Activated CD8-positive, alpha-beta memory T cell treated with anti-CD3 and anti-CD28 coated beads for 36 hours (primary cell): Measurements from ENCODE around the gene TTYH1. TPM values are rescaled to one million over a fixed set of nuclear protein-coding genes. Genes with fewer than 3 reads are reported as not detected.
"Not testable (repeated sequence)": the region's sequence is repeated elsewhere in the genome, so short reads cannot be mapped to it uniquely, and the experiment has no call there.

Experiments used
- CTCF ChIA-PET: fragments of 350-600 bp; sonication (Branson Sonifier 250); formaldehyde crosslinking; loops from one replicate; lab custom pipeline; 2021; ENCODE audit warnings: antibody characterized with exemption; lab: Charles Lee
- POLR2A ChIA-PET: fragments of 350-600 bp; sonication (Branson Sonifier 250); formaldehyde crosslinking; loops from one replicate; lab custom pipeline; 2021; ENCODE audit warnings: antibody characterized with exemption; lab: Charles Lee
- total RNA-seq, 2 experiments: library from RNA; stranded (reverse); gene quantifications; one replicate each; pipeline ENCODE4 v1.2.3, GENCODE V29; 2021

The TTYH1 gene
- total RNA-seq, 2 experiments from 2014 or later: 0.21 TPM; not detected in 1

- ChIA-PET POLR2A (interaction anchor here (1.9 to 4.2 kb wide), 2 partner anchors 9 to 14 kb away, joined by 6 to 17 read pairs; partner anchors contain the start of gene LENG8), CTCF (interaction anchor here (0.5 to 1.1 kb wide), 3 partner anchors 13 to 1191 kb away, joined by 3 read pairs; no protein-coding TSS in a partner anchor)
These were observed 47.6 kb downstream of the TTYH1 start for GRCh38 chr19:54462655-54463530.

DNA sequence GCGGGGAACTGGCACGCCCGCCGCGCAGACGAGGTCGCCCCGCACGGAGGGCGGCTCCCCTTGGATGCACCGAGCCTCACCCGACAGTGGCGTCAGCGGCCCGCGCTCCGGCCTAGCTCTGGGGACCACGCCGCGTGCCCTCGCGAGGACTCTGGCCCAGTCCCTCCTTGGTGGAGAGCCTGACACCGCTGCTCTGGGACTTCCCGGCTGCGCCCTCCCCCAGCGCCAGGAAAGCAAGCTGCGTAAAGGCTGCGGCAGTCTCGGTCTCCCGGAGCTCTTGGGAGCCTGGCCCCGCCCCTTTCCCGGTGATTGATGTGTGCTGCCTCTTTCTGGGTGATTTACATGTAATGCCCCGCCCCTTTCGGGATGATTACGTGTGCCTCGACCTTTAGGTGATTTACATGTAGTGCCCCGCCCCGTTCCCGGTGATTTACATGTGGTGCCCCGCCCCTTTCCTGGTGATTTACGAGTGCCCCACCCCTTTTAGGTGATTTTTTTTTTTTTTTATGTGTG, 48.3 kb downstream of the TTYH1 start, which contains the start of gene LENG9:
Gene LENG9 (minus strand): TSS at position 248 of the 513 bp plus-strand sequence. CDS start 252 bp downstream, outside the sequence.
- CTCF ChIA-PET: interaction anchor here (0.5 to 1.1 kb wide), 3 partner anchors 12 to 1191 kb away, joined by 3 read pairs; no protein-coding TSS in a partner anchor
- POLR2A ChIA-PET: interaction anchor here (0.6 to 0.7 kb wide), 2 partner anchors 9 to 15 kb away, joined by 3 to 6 read pairs; partner anchors contain the start of gene LENG8

DNA sequence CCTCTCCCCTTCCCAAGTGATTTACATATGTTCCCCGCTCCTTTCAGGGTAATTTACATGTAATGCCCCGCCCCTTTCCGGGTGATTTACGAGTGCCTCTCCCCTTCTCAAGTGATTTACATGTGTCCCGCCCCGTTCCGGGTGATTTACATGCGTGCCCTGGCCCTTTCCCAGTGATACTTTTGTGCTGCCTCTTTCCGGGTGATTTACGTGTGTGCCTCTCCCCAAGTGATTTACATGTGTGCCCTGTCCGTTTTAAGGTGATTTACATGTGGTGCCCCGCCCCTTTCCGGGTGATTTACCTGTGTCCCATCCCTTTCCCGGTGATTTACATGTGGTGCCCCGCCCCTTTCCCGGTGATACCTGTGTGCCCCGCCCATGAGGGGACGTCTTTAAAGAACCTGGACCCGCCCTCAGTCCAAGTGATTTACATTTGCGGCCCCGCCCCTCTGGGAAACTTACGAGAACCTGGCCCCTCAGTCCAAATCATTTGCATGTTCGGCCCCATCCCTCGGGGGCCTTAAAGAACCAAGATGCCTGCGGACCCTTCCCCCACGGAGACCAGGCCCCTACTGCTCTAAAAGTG, 48.9 kb downstream of the TTYH1 start:
- CTCF ChIA-PET: interaction anchor here (0.8 to 1.1 kb wide), 2 partner anchors 11 to 1190 kb away, joined by 3 read pairs; no protein-coding TSS in a partner anchor
- POLR2A ChIA-PET: interaction anchor here (0.5 to 0.7 kb wide), 3 partner anchors 9 to 70 kb away, joined by 3 to 6 read pairs (median 3); partner anchors contain the start of gene LENG8

DNA sequence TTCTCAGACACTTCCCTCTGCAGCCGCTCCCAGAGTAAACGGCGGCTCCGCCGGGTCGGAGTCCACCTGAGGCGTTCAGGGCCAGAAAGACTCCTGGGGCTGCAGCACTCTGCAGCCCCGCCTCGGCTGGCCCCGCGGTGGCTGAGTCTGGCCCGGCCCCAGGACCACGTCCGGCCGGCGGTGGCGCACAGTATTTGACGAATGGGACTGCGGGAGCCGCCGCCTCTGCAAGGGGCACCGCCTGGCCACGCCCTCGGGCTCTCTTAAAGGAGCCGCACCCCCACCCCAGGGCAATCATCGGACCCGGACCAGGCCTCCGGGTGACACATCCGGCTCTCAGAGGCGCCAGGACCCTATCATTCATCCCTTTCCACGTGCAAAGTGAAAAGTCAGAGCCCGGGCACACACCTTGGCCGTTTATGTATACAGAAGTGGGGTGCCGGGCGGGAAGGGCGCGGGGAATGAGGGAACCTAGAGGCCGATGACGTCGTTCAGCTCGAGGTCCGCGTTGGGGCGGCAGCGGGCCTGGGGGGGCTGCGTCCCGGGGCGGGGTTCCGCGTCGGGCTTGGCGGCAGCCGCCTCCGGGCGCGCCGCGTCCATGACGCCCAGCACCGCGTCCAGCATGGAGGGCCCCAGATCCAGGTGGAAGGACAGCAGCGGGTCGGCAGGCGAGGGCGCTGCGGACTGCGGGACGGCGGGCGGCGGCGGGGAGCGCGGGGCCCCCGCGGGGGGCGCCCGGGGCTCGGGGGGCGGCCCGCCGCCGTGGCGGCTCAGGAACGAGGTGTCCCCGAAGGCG, 49.6 kb downstream of the TTYH1 start:
- POLR2A ChIA-PET: interaction anchor here (0.5 kb wide), 1 partner anchor 70 kb away, joined by 3 read pairs; no protein-coding TSS in a partner anchor
- CTCF ChIA-PET: interaction anchor here (1.2 kb wide), 1 partner anchor 13 kb away, joined by 4 read pairs; no protein-coding TSS in a partner anchor

DNA sequence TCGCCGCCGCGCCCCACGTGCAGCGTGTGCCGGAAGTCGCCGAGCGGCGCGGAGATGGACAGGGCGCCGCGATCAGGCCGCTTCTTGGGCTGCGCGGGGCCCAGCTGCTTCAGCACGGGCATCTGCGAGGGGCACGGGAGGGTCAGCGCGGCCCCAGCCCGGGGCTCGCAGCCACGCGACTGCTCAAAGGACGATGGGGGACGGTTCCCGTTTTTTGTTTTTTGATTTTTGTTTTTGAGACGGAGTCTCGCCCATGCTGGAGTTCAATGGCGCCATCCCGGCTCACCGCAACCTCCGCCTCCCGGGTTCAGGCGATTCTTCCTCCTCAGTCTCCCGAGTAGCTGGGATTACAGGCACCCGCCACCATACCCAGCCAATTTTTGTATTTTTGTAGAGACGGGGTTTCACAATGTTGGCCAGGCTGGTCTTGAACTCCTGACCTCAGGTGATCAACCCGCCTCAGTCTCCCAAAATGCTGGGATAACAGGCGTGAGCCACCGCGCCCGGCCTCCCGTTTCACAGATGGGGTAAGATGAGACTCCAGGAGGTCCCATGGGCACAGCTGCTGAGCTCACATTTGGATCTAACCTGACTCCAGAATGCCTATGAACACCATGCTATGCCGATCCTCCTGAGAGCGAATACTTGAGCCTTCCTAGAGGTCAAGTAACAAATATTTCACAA, 50.3 kb downstream of the TTYH1 start:
- CTCF ChIA-PET: interaction anchor here (0.9 to 1.2 kb wide), 2 partner anchors 12 to 14 kb away, joined by 4 read pairs; no protein-coding TSS in a partner anchor
- POLR2A ChIA-PET: no interaction called here

- POLR2A ChIA-PET: not testable (repeated sequence)
- CTCF ChIA-PET: interaction anchor here (0.9 to 1.2 kb wide), 2 partner anchors 12 to 13 kb away, joined by 4 read pairs; no protein-coding TSS in a partner anchor
These were observed 50.8 kb downstream of the TTYH1 start for GRCh38 chr19:54466110-54466480.

- ChIA-PET POLR2A (no interaction called here), CTCF (interaction anchor here (1.0 to 1.3 kb wide), 2 partner anchors 8 to 11 kb away, joined by 3 to 5 read pairs; no protein-coding TSS in a partner anchor)
These were observed 54.3 kb downstream of the TTYH1 start for GRCh38 chr19:54469496-54469934.

DNA sequence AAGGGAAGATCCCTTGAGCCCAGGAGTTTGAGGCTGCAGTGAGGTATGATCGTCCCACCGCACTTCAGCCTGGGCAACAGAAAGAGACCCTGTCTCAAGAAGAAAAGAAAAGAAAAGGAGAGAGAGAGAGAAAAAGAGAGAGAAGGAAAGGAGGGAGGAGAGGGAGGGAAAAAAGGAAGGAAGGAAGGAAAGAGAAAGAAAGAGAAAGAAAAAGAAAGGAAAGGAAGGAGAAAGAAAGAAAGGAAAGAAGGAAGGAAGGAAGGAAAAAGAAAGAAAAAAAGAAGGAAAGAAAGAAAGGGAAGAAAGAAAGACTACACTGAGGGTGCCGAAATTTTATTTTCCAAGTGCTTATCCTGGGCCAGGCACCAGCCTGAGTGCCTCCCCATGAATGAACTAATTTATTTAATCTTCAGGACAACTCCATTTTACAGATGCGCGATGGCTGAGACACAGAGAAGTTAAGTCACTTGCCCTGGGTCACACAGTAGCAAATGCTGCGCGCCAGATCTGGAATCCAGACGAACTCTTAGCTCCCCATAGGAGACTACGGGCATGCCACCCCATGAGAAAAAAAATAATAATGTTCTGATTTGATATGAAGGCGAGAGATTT, 55.1 kb downstream of the TTYH1 start:
- ChIA-PET CTCF (interaction anchor here (0.6 to 1.0 kb wide), 2 partner anchors 7 to 300 kb away, joined by 3 to 5 read pairs; no protein-coding TSS in a partner anchor), POLR2A (no interaction called here)

- POLR2A ChIA-PET: no interaction called here
- CTCF ChIA-PET: no interaction called here
These were observed 55.9 kb downstream of the TTYH1 start for GRCh38 chr19:54470991-54471782.

DNA sequence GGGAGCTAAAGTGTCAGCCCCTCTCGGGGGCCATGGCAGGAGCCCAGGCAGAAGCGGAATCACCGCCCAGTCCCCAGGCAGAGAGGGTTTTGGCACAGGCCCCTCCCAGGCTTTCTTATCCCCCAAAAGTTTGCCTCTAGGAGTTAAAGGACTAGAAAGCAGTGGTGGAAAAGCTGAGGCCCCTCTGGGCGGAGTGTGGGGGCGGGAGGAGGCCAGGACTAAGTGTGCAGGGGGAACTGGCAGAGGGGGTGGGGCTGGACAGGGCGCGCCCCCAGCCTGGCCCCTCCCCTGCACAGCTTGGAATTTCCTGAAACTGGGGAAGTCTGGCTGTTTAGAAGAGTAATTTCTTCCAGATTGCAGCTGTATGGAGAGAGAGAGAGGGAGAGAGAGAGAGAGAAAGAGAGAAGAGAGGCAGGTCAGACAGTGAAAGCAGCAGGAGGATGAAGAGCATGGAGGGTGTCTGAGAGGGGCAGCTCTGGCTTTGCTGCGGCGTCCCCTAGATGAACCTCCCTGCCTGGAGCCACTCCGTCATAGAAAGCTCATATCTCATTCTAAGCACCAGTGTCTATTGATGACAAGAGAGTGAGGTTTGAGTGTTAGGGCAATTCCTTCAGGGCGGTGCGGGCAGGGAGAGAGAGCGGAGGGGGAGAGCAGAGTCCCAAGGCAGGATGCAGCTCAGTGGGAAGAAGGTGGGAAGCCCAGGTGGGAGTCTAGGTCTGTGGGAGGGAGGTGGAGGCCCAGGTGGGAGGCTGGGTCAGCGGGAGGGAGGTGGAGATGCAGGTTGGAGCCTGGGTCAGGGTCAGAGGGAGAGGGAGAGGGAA, 58.0 kb downstream of the TTYH1 start, which contains the start of gene CDC42EP5:
Gene CDC42EP5 (minus strand): TSS at position 226 of the 821 bp plus-strand sequence. CDS start 7,749 bp downstream, outside the sequence.
- ChIA-PET POLR2A (no interaction called here), CTCF (interaction anchor here (1.1 kb wide), 1 partner anchor 8 kb away, joined by 5 read pairs; no protein-coding TSS in a partner anchor)

DNA sequence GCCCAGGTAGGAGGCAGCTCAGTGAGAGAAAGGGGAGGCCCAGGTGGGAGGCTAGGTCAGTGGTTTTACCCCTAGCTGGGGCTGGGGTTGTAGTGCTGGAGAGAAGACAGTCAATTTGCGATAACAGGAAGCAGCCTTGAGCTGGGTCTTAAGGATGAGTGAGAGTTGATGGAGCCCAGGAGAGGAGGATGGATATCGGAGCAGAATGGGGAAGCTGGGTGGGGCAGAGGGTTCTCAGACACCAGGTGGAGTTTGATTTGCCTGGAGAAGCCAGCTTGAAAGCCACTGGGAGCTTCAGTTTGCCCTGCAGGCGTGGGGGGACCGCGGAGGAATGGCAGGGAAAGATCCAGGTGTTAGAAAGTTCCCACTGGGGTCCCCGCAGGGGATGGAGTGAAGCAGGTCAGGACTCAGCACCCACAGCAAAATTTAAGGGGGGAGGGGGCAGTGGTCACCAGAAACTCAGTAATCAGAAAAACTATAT, 58.7 kb downstream of the TTYH1 start:
- ChIA-PET POLR2A (no interaction called here), CTCF (no interaction called here)

DNA sequence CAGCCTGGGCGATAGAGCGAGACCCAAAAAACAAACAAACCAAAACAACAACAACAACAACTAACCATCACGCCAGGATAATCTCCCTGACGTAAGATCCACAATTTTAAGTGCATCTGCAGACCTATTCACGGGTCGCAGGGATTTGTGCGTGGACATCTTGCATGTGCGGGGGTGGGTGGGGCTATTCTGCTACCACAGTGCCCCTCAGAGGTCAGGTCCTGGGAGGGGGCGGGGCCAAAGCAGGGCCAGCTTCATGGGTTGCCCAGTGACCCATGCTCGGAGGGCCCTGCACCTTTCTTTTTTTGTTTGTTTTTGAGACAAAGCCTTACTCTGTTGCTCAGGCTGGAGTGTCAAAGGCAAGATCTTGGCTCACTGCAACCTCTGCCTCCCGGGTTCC, 60.4 kb downstream of the TTYH1 start:
- ChIA-PET CTCF (interaction anchor here (0.5 kb wide), 1 partner anchor 12 kb away, joined by 3 read pairs; the partner anchor contains the start of gene LENG9), POLR2A (no interaction called here)

- CTCF ChIA-PET: interaction anchor here (0.7 to 1.5 kb wide), 3 partner anchors 8 to 197 kb away, joined by 3 to 5 read pairs (median 4); no protein-coding TSS in a partner anchor
- POLR2A ChIA-PET: no interaction called here
These were observed 62.4 kb downstream of the TTYH1 start for GRCh38 chr19:54477650-54478049.

DNA sequence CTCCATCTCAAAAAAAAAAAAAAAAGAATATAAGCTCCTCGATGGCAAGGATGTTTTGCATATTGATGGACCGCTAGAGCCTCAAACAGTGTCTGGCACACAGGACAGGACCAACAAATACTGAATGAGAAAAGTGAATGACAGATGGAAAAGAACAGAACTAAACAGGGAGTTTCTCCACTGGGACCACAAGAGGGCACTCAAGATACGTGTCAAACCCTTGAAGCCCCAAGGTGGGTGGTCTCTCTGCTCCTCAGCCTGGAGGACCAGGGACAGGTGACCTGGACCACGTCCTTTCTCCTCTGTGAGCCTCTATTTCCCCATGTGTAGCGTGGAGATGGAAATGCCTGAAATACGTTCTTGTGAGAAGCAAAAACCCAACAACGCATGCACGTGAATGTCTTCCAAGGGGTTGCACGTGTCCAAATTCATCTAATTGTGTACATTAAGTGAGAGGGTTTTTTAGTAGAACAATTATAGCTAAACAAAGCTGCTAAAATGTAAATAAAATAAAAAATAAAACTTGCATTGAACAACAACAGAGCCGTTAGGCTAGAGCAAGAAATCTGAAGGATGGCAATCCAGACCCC, 63.5 kb downstream of the TTYH1 start:
- POLR2A ChIA-PET: no interaction called here
- CTCF ChIA-PET: interaction anchor here (0.6 to 3.3 kb wide), 7 partner anchors 13 to 862 kb away, joined by 3 to 16 read pairs (median 5); no protein-coding TSS in a partner anchor

GRCh38 chr19:54480051-54480450, 64.8 kb downstream of the TTYH1 start:
- ChIA-PET CTCF (interaction anchor here (0.8 to 3.3 kb wide), 4 partner anchors 14 to 195 kb away, joined by 4 to 16 read pairs (median 5); no protein-coding TSS in a partner anchor), POLR2A (no interaction called here)
